GM18951 (cell line): ENCODE data around the gene GPR84.
"Not testable (repeated sequence)": the region's sequence is repeated elsewhere in the genome, so short reads cannot be mapped to it uniquely, and the experiment has no call there.

Experiments used
- POLR2A ChIP-seq: IDR thresholded peaks from 4 replicates; pipeline ENCODE4 v1.6.1; 2011; ENCODE audit warnings: mild to moderate bottlenecking; ENCODE audit not compliant: insufficient read length, insufficient read depth; ENCODE audit errors: extremely low read depth
- in situ Hi-C: fragments of 300-500 bp; cut with MboI; formaldehyde crosslinking; loops from one replicate; pipeline ENCODE4 v1.12.0; 2022; ENCODE audit warnings: low sequenced_read_pairs, mixed read lengths, inconsistent platforms; ENCODE audit not compliant: unreplicated experiment

GPR84 gene

GRCh38 chr12:54337854-54338650 lies 26.2 kb downstream of the GPR84 start:
- in situ Hi-C loops, result no loop called here
- no peak for TF ChIP-seq POLR2A

GRCh38 chr12:54337280-54337842 lies 26.9 kb downstream of the GPR84 start:
- in situ Hi-C loops, result no loop called here
- TF ChIP-seq POLR2A, result no peak

- TF ChIP-seq POLR2A, result no peak
- in situ Hi-C loops, result no loop called here
Observed at GRCh38 chr12:54333420-54334034, 30.8 kb downstream of the GPR84 start.

GRCh38 chr12:54331461-54331860 lies 32.8 kb downstream of the GPR84 start:
- in situ Hi-C loops, result no loop called here
- no peak for TF ChIP-seq POLR2A

- in situ Hi-C loops, result no loop called here
- no peak for TF ChIP-seq POLR2A
Observed at GRCh38 chr12:54330442-54330841, 33.8 kb downstream of the GPR84 start.

- in situ Hi-C loops, result no loop called here
- TF ChIP-seq POLR2A, result no peak
Observed at GRCh38 chr12:54329759-54330158, 34.5 kb downstream of the GPR84 start.

GRCh38 chr12:54328595-54329337 lies 35.5 kb downstream of the GPR84 start:
- no peak for TF ChIP-seq POLR2A
- in situ Hi-C loops, result no loop called here

GRCh38 chr12:54325442-54326109 lies 38.7 kb downstream of the GPR84 start:
- in situ Hi-C loops, result not testable (repeated sequence)

GRCh38 chr12:54324617-54325441 lies 39.5 kb downstream of the GPR84 start, which contains the start of gene COPZ1:
TSS of gene COPZ1 (plus strand) at chr12:54325131. CDS start at chr12:54325164, 33 bp downstream.
- in situ Hi-C loops, result no loop called here
- TF ChIP-seq POLR2A, result peak; percentile 75

GRCh38 chr12:54321363-54321762 lies 42.9 kb downstream of the GPR84 start:
- TF ChIP-seq POLR2A, result no peak
- in situ Hi-C loops, result no loop called here
